ENCODE data around the gene ATP2A3. TPM values are rescaled to one million over a fixed set of nuclear protein-coding genes. Genes with fewer than 3 reads are reported as not detected.

ATP2A3 gene
- total and polyA plus RNA-seq, 7 donors: 3.6 to 158 (median 12.7) TPM

DNA sequence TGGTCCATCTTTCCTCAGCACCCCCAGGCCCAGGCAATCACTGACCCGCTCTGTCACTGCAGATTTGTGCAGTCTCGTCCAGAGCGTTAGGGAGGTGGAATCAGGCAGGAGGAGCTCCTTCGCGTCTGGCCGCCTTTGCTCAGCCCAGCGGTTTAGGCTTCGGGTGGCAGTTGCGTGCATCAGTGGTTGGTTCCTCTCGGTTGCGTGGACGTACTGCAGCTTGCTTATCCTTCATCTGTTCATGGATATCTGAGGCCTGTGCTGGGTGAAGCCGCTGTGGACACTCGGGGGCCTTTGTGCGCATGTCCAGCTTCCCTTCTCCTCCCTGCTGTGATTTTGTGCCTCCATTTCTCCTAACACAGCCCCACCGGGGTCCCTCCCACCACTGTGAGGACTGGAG lies 43.2 kb downstream of the ATP2A3 start:
- Histone ChIP-seq H3K36me3 (no peaks in the 10 kb centered on the region), H3K4me3 (no peak overlapping the region), H3K4me1 (peaks cover 0 to 22% (median 3%) of the 10 kb centered on the region in 4 donors), H3K27ac (peak overlapping the region in 3 of 4 donors; percentile 37 to 62 (median 54)), H3K9me3 (no peaks in the 10 kb centered on the region), H3K27me3 (no peaks in the 10 kb centered on the region)
- WGBS, 2 donors: 83 to 91% methylated on average over 16 of the region's 16 CpGs
- intact Hi-C loops (cut with DNase I): no loop called here
- TF ChIP-seq, protein P1, sequence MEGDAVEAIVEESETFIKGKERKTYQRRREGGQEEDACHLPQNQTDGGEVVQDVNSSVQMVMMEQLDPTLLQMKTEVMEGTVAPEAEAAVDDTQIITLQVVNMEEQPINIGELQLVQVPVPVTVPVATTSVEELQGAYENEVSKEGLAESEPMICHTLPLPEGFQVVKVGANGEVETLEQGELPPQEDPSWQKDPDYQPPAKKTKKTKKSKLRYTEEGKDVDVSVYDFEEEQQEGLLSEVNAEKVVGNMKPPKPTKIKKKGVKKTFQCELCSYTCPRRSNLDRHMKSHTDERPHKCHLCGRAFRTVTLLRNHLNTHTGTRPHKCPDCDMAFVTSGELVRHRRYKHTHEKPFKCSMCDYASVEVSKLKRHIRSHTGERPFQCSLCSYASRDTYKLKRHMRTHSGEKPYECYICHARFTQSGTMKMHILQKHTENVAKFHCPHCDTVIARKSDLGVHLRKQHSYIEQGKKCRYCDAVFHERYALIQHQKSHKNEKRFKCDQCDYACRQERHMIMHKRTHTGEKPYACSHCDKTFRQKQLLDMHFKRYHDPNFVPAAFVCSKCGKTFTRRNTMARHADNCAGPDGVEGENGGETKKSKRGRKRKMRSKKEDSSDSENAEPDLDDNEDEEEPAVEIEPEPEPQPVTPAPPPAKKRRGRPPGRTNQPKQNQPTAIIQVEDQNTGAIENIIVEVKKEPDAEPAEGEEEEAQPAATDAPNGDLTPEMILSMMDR (IDR thresholded peaks at IDR 0.05): no peak
- TF ChIP-seq POLR2A (IDR thresholded peaks at IDR 0.05) (no peak), POLR2AphosphoS5 (IDR thresholded peaks at IDR 0.05) (no peak), EP300 (IDR thresholded peaks at IDR 0.05) (no peak)
- no peak for DNase-seq

DNA sequence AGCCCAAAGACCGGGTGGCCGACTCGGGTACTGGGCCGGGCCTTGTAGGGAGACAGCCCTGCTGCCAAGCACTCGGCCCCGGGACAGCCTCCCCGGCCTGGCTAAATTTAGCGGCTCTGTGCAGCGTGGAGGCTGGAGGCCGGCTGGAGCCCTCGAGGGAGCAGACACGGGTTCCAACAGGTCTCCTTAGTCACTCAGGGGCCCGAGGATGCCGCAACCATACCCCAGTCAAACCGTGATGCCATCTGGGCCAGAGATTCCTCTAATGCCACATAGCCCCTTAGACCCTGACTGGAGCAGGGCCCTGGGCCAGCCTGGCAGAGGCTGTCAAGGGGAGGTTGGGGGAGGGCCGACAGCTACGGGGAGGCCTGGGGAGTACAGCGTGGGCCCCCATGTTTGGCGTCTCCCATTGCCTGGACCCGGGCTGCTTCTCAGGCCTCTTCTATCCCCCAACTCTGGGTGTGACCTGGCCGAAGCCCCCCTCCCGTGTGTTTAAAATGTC lies 45.1 kb downstream of the ATP2A3 start:
- Histone ChIP-seq H3K27me3 (no peaks in the 10 kb centered on the region), H3K36me3 (no peaks in the 10 kb centered on the region), H3K4me3 (no peak overlapping the region), H3K9me3 (no peaks in the 10 kb centered on the region), H3K4me1 (peaks cover 0 to 22% (median 5%) of the 10 kb centered on the region in 4 donors), H3K27ac (peak overlapping the region; percentile 67 to 75 (median 72))
- intact Hi-C loops (cut with DNase I): loop anchor here (10.0 kb wide), 1 partner anchor 184 kb away; no protein-coding TSS in a partner anchor
- TF ChIP-seq, protein P1 (IDR thresholded peaks at IDR 0.05): no peak
- TF ChIP-seq POLR2A (IDR thresholded peaks at IDR 0.05) (no peak), POLR2AphosphoS5 (IDR thresholded peaks at IDR 0.05) (no peak), EP300 (IDR thresholded peaks at IDR 0.05) (no peak)
- 89 to 90% methylated on average over 22 of the region's 22 CpGs for WGBS, 2 donors
- peak; percentile 77 for DNase-seq

DNA sequence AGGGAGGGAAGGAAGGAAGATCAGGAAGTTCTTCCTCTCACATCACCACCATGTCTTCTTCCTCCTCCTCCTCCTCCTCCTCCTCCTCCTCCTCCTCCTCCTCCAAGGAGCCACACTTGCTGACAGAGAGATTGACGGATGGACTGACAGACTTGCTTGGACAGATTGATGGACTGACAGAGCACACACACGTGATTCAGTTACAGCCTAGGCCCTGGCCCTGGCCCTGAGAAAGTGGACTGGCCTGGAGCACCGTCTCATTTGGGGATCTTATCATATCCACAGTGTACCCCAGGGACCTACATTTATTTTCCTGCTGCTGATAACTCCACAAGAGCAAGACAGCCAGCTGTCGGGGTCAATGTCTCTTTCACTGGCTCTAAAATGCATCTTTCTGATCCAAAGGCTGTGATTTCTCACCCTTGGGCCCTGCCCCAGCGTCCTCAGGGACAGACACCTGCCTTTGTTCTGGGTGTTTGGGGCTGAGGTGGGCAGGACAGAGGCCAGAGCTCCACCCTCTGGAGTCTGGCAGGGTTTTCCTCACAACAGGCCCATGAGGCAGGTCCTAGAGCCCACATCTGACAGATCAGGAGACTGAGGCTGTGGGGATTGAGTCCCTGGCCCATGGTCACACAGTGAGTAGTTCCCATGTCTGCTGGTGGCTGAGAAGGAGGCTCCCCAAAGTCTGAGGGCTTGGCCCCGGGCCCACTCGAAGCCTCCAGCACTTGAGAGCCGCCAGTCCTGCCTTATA lies 45.7 kb downstream of the ATP2A3 start:
- Histone ChIP-seq H3K36me3 (no peaks in the 10 kb centered on the region), H3K9me3 (no peaks in the 10 kb centered on the region), H3K4me1 (peaks cover 0 to 28% (median 9%) of the 10 kb centered on the region in 4 donors), H3K27me3 (no peaks in the 10 kb centered on the region), H3K4me3 (no peak overlapping the region), H3K27ac (peak overlapping the region; percentile 67 to 75 (median 72))
- WGBS, 2 donors: 51 to 74% methylated on average over 8 of the region's 8 CpGs
- DNase-seq: no peak
- intact Hi-C loops (cut with DNase I): loop anchor here (10.0 kb wide), 1 partner anchor 184 kb away; no protein-coding TSS in a partner anchor
- TF ChIP-seq POLR2A (IDR thresholded peaks at IDR 0.05) (no peak), EP300 (IDR thresholded peaks at IDR 0.05) (no peak), POLR2AphosphoS5 (IDR thresholded peaks at IDR 0.05) (no peak)
- TF ChIP-seq, protein P1 (IDR thresholded peaks at IDR 0.05): no peak

DNA sequence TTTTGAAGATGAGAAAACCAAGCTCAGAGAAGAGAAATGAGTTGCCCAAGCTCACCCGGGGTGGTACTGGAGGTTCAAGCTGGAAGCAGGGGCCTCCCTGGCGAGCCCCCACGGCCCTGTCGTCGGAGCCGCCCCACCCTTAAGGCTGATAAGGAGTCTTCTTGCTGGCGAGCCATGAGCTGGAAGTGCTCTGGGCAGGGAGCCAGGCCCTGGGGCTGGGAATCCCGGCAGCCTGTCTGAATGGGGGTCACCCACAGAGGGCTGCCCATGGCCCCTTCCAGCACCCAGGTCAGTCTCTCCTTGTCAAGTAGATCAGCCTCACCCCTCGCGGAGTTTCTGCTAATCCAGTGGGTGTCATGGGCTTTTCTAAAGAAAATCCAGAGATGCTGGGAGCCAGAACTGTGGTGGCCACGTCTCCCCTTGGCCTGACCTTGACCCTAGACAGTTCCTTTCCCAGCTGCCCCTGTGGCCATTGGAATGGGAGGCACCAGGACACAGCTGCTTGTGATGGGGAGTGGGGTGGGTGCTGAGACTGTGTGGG lies 46.8 kb downstream of the ATP2A3 start:
- Histone ChIP-seq H3K4me3 (no peak overlapping the region), H3K27ac (peak overlapping the region; percentile 22 to 75 (median 72)), H3K4me1 (peaks cover 0 to 28% (median 11%) of the 10 kb centered on the region in 4 donors), H3K36me3 (no peaks in the 10 kb centered on the region), H3K9me3 (no peaks in the 10 kb centered on the region), H3K27me3 (no peaks in the 10 kb centered on the region)
- TF ChIP-seq POLR2AphosphoS5 (IDR thresholded peaks at IDR 0.05) (no peak), POLR2A (IDR thresholded peaks at IDR 0.05) (no peak), EP300 (IDR thresholded peaks at IDR 0.05) (no peak)
- TF ChIP-seq, protein P1 (IDR thresholded peaks at IDR 0.05): no peak
- no peak for DNase-seq
- intact Hi-C loops (cut with DNase I): loop anchor here (10.0 kb wide), 1 partner anchor 183 kb away; no protein-coding TSS in a partner anchor
- 13 to 35% methylated on average over 11 of the region's 11 CpGs for WGBS, 2 donors
